GM12873 (cell line): ENCODE measurements around the gene ARHGEF37.

Experiments used
- CTCF ChIP-seq: IDR thresholded peaks from 2 replicates; pipeline ENCODE4 v1.5.1; 2012; ENCODE audit warnings: low read depth, mild to moderate bottlenecking, moderate library complexity, low read length, control low read depth; ENCODE audit not compliant: insufficient read depth; ENCODE audit errors: missing control alignments

The ARHGEF37 gene

GRCh38 chr5:149604321-149604720 is 23.0 kb downstream of the ARHGEF37 start:
- no peak for TF ChIP-seq CTCF

GRCh38 chr5:149605354-149605997 is 24.2 kb downstream of the ARHGEF37 start:
- no peak for TF ChIP-seq CTCF

- no peak for TF ChIP-seq CTCF
Measured at GRCh38 chr5:149605998-149606724, 24.9 kb downstream of the ARHGEF37 start.

- no peak for TF ChIP-seq CTCF
Measured at GRCh38 chr5:149608936-149609545, 27.7 kb downstream of the ARHGEF37 start.

GRCh38 chr5:149609640-149610219 is 28.4 kb downstream of the ARHGEF37 start:
- TF ChIP-seq CTCF = no peak

- no peak for TF ChIP-seq CTCF
Measured at GRCh38 chr5:149610589-149611255, 29.4 kb downstream of the ARHGEF37 start.
